Activated CD4-positive, CD25-positive, alpha-beta regulatory T cell (primary cell): Measurements from ENCODE around the gene ANAPC15.
"Not testable (repeated sequence)": the region's sequence is repeated elsewhere in the genome, so short reads cannot be mapped to it uniquely, and the experiment has no call there.

Experiments used
- DNase-seq, 4 experiments: peaks; one replicate each; lab custom pipeline; 2025; lab: John Stamatoyannopoulos, UW

The ANAPC15 gene

GRCh38 chr11:72112143-72112977 lies at the start of gene ANAPC15:
TSS of gene ANAPC15 (minus strand) at chr11:72112695. CDS start at chr11:72111276, 1,419 bp downstream.
- peak; percentile 93 to 98 (median 94) for DNase-seq

- no peak for DNase-seq
These were observed 47.8 kb upstream of the ANAPC15 start for GRCh38 chr11:72160319-72160718.

GRCh38 chr11:72157131-72157530 lies 44.6 kb upstream of the ANAPC15 start:
- DNase-seq, result no peak

DNA sequence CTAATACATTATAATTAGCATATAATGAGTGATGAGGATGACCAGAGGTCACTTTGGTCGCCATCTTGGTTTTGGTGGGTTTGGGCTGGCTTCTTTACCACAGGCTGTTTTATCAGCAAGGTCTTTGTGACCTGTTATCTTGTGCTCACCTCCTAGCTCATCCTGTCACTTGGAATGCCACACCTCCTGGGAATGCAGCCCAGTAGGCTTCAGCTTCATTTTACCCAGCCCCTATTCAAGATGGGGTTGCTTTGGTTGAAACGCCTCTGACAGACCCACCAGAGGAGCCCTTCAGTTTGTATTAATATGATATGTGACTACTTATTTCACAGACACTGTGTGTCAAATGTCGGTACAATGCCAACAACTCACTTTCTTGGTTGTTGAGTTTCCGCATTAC lies 43.3 kb upstream of the ANAPC15 start:
- DNase-seq, result no peak

DNA sequence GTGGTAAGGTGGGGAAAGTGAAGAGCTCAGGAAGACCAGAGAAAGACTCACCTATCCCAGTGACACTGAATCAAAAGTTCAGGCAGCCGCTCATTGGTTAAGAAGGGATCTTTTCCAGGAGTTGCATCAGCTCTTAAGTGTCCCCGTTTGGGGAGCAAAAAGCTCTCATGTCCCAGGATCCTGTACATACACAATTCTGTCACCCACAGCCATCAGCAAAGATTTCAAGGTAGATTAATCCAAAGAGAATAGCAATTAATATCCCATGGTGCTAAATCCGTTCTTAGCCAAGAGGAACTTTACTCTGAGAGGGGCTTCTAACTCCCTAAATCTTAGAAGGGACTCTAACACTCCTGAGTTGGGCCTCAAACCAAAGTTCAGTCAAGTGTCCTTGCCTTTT lies 42.3 kb upstream of the ANAPC15 start:
- DNase-seq, result no peak

DNA sequence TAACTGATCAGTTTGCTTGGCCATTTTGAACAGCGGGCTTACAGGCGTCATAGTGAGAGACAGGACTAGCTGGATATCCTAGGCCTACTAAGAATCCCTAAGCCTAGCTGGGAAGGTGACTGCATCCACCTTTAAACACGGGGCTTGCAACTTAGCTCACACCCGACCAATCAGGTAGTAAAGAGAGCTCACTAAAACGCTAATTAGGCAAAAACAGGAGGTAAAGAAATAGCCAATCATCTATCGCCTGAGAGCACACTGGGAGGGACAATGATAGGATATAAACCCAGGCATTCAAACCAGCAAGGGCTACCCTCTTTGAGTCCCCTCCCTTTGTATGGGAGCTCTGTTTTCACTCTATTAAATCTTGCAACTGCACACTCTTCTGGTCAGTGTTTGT lies 41.4 kb upstream of the ANAPC15 start:
- not testable (repeated sequence) for DNase-seq

DNA sequence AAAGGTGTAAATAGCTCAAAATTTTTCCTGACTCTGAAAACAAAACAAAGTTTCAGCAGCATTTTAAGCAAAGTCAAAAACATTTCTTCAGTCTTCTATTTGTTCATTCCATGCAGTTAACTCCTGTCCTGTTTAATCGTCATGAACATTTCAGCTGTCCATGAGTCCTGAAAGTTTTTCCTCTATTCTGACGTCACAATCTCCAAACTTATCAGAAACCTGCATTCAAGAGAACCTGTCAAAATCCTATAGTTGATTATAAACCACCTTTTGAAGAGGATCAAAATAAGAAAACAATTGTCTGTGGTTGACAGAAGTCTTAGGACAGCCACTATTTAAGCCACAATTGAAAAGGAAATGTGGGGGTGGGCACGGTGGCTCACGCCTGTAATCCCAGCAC lies 38.4 kb upstream of the ANAPC15 start:
- no peak for DNase-seq

GRCh38 chr11:72146625-72147024 lies 34.1 kb upstream of the ANAPC15 start:
- DNase-seq, result no peak

DNA sequence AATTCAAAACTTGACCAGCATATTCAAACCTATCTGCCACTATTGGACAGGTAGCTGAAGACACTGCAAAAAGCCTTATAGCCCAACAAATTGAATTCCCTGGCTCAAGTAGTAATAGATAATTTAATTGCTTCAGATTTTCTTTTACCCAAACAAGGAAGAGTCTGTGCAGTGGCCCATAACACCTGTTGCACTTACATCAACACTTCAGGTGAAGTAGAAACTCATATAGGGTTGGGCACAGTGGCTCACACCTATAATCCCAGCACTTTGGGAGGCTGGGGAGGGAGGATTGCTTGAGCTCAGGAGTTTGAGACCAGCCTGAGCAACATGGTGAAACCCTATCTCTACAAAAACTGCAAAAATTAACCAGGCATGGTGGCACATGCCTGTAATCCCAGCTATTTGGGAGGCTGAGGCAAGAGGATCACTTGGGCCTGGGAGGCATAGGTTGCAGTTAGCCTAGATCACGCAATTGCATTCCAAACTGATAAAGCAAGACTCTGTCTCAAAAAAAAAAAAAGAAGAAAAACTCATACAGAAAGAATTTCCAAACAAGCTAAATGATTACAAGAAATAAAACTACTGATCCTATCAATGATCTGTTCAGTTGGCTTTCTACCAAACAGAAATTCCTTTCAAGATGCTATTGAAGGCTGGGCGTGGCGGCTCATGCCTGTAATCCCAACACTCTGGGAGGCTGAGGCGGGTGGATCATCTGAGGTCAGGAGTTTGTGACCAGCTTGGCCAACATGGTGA lies 32.5 kb upstream of the ANAPC15 start:
- no peak for DNase-seq

GRCh38 chr11:72142543-72142942 lies 30.0 kb upstream of the ANAPC15 start:
- not testable (repeated sequence) for DNase-seq

DNA sequence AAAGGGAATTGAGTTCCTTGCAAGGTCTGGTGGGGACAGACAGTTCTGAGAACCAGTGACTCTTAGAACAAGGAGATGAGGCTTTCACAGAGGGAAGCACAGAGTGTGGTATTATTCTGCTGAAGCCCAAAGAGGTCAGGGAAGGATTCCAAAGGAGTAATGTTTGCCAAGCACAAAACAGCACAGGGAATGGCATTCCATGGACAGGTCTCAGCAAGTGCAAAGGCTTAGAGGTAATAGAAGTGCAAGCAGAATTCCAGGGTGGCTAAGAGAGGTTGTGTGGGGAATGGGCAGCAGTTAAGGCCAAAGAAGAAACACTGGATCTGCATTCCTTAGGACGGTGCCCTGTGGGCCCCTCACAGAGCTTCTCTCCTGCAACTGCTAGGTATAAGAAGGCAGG lies 29.6 kb upstream of the ANAPC15 start:
- not testable (repeated sequence) for DNase-seq

DNA sequence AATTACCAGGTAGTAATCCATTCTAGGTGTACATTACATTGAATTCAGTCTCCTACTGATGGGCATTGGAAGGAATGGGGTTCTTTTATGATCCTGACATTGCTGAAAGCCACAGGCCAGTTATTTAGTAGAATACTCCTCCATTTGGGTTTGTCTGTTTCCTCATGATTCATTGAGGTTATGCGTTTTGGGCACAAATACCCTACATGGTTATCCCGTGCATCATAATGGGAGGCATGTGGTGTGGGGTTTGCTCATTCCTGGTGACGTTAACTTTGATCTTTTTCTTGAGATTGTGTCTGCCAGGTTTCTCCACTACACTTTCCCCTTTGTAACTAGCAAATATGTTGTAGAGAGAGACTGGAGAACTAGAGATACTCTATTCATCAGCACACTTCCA lies 28.6 kb upstream of the ANAPC15 start:
- DNase-seq, result no peak

GRCh38 chr11:72140661-72141060 lies 28.2 kb upstream of the ANAPC15 start:
- DNase-seq, result no peak

GRCh38 chr11:72139500-72139899 lies 27.0 kb upstream of the ANAPC15 start:
- no peak for DNase-seq

GRCh38 chr11:72138821-72139390 lies 26.4 kb upstream of the ANAPC15 start:
- DNase-seq, result no peak

DNA sequence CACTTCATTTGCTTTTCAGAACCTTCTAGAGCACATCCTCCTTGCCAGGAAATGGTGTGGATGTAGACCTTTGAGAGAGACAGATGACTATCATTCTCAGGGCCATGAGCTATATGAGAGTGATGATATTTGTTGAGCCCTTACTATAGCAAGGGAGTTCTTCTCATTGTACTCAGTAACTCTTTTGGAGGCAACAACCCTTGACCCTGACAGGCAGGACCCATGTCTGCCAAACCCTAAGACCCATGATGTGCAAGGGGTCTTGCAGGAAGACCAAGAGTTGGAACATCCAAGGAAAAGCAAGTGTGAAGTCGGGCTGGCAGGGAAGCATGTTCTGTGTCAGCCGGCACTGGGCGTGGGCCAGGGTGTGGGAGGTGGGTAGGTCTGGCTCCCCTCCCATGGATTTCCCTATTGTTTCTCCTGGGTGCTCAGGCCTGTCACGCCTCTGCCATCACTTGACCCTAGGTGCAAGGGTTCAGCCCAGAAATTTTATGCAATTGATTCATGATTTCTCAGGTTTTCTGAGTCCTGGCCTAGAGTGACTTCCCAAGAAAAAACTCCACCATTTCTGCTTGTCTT lies 24.3 kb upstream of the ANAPC15 start:
- no peak for DNase-seq

- no peak for DNase-seq
These were observed 23.6 kb upstream of the ANAPC15 start for GRCh38 chr11:72135891-72136683.

- not testable (repeated sequence) for DNase-seq
These were observed 23.0 kb upstream of the ANAPC15 start, which contains the start of gene FOLR3 for GRCh38 chr11:72135473-72135872. TSS of gene FOLR3 (plus strand) at chr11:72135725. CDS start at chr11:72135953, 228 bp downstream.

DNA sequence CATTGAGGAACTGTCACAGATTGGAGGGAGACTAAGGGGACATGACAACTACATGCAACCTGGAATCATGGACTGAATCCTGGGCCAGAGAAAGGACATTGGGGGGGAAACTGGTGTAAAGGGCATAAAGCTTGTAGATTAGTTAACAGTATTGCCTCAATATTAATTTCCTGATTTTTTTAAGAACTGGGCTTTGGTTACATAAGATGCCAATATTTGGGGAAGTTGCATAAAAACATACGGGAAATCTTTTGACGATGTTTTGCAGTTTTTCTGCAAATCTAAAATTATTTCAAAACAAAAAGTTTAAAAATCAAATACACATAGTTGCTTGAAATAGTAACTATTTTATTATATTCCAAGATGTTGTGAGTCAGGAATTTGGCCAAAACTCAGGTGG lies 20.2 kb upstream of the ANAPC15 start:
- DNase-seq, result no peak

DNA sequence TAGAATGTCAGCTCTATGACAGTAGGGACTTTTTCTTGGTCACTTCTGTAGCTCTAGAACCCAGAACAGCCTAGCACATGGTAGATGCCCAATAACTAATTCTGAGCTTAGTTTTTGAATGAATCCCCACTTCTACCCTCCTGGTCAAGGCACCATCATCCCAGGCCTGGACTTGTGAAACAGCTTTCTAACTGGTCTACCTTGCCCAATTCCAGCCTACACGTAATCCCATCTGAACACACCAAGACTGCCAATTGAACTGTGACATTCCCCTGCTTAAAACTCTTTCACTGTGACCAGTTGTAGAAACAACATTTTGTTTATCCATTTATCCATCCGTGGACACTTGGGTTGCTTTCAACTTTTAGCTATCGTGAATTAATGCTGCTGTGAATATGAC lies 16.9 kb upstream of the ANAPC15 start:
- DNase-seq, result no peak

GRCh38 chr11:72127923-72128322 lies 15.4 kb upstream of the ANAPC15 start:
- DNase-seq, result no peak

- no peak for DNase-seq
These were observed 13.5 kb upstream of the ANAPC15 start for GRCh38 chr11:72125956-72126355.
